ENCODE measurements around the gene DEAF1.

Gene DEAF1

GRCh38 chr11:641806-642370 is 53.1 kb downstream of the DEAF1 start:
- DNase-seq = no peak

GRCh38 chr11:640021-640706 is 54.9 kb downstream of the DEAF1 start:
- no peak for DNase-seq

- DNase-seq = no peak
Measured at GRCh38 chr11:639332-639955, 55.6 kb downstream of the DEAF1 start.

- no peak for DNase-seq
Measured at GRCh38 chr11:638631-639331, 56.2 kb downstream of the DEAF1 start.

GRCh38 chr11:637593-638521 is 57.2 kb downstream of the DEAF1 start:
- no peak for DNase-seq

- DNase-seq = no peak
Measured at GRCh38 chr11:637333-637592, 57.8 kb downstream of the DEAF1 start.

- no peak for DNase-seq
Measured at GRCh38 chr11:636511-637332, 58.3 kb downstream of the DEAF1 start, which contains the start of gene DRD4. Gene DRD4 (plus strand): TSS chr11:637269. CDS start chr11:637305, 36 bp downstream.

GRCh38 chr11:635945-636510 is 59.0 kb downstream of the DEAF1 start:
- DNase-seq = no peak

GRCh38 chr11:630871-631270 is 64.2 kb downstream of the DEAF1 start:
- DNase-seq = no peak

- no peak for DNase-seq
Measured at GRCh38 chr11:629237-629583, 65.8 kb downstream of the DEAF1 start.

GRCh38 chr11:628056-628455 is 67.0 kb downstream of the DEAF1 start:
- no peak for DNase-seq

GRCh38 chr11:627308-627576 is 67.8 kb downstream of the DEAF1 start:
- no peak for DNase-seq

GRCh38 chr11:626475-627307 is 68.3 kb downstream of the DEAF1 start, which contains the start of gene SCT:
Gene SCT (minus strand): TSS chr11:627181. CDS start chr11:627143, 38 bp downstream.
- DNase-seq = no peak

- no peak for DNase-seq
Measured at GRCh38 chr11:625636-626268, 69.3 kb downstream of the DEAF1 start.

- no peak for DNase-seq
Measured at GRCh38 chr11:624705-625635, 70.1 kb downstream of the DEAF1 start, which contains the start of gene CDHR5. Gene CDHR5 (minus strand): TSS chr11:624955. CDS start chr11:624902, 53 bp downstream.

GRCh38 chr11:623999-624704 is 70.9 kb downstream of the DEAF1 start:
- no peak for DNase-seq

GRCh38 chr11:623349-623869 is 71.6 kb downstream of the DEAF1 start:
- DNase-seq = no peak

GRCh38 chr11:621838-622237 is 73.2 kb downstream of the DEAF1 start:
- no peak for DNase-seq
